Thyroid gland (tissue), 4 donors: Measurements from ENCODE around the gene TBC1D1.

ENCODE experiments used
- CTCF ChIP-seq, 6 experiments: fragments of 200-600 bp in 3 of 6; fragments of 450-650 bp in 3 of 6; sonication (generic) in 3 of 6; IDR thresholded peaks; one replicate each; pipeline ENCODE4 v1.5.1; 2016 to 2019; ENCODE audit warnings: antibody characterized with exemption in 6 of 6, mild to moderate bottlenecking in 2 of 6, inconsistent platforms in 1 of 6, moderate library complexity in 1 of 6
- POLR2A ChIP-seq, 2 donors: fragments of 450-650 bp; IDR thresholded peaks; one replicate each; pipeline ENCODE4 v1.6.1; 2017; ENCODE audit warnings: antibody characterized with exemption in 2 of 2, mild to moderate bottlenecking in 2 of 2, moderate library complexity in 1 of 2

- TF ChIP-seq CTCF (IDR thresholded peaks at IDR 0.05) (no peak), POLR2A (IDR thresholded peaks at IDR 0.05) (no peak)
Observed at GRCh38 chr4:38007645-38008044, 116.8 kb downstream of the TBC1D1 start.
